Heart right ventricle (tissue), 16 donors: ENCODE measurements around the gene BTBD7. TPM values are rescaled to one million over a fixed set of nuclear protein-coding genes. Genes with fewer than 3 reads are reported as not detected.
A peak's percentile ranks its signal among the peaks of the same experiment; 100 is the strongest.

Experiments
- ATAC-seq, 8 donors: fragments of 200-7000 bp; cut with Tn5 transposase; one replicate each; pipeline ENCODE4 v1.9.1; 2020; ENCODE audit warnings: mild to moderate bottlenecking in 8 of 8, moderate library complexity in 8 of 8, moderate number of reproducible peaks in 1 of 8
- DNase-seq, 2 donors: peaks; one replicate each; pipeline ENCODE4 v3.0.0-alpha.2; 2020
- H3K27ac ChIP-seq, 10 donors: fragments of 200-600 bp; sonication (generic) in 2 of 10; one replicate each; pipeline versions ENCODE4 v1.5.0 to v1.8.0; 2020 to 2022; ENCODE audit warnings: mild to moderate bottlenecking in 3 of 10
- H3K27me3 ChIP-seq, 7 donors: fragments of 200-600 bp; one replicate each; pipeline ENCODE4 v1.8.0; 2021 to 2022; ENCODE audit warnings: mild to moderate bottlenecking in 2 of 7
- H3K36me3 ChIP-seq, 9 donors: fragments of 200-600 bp; sonication (generic) in 1 of 9; one replicate each; pipeline versions ENCODE4 v1.5.0 to v1.8.0; 2020 to 2022; ENCODE audit warnings: mild to moderate bottlenecking in 2 of 9
- H3K4me1 ChIP-seq, 9 donors: fragments of 200-600 bp; sonication (generic) in 1 of 9; one replicate each; pipeline versions ENCODE4 v1.5.0 to v1.8.0; 2020 to 2022; ENCODE audit warnings: mild to moderate bottlenecking in 4 of 9
- H3K4me3 ChIP-seq, 10 donors: fragments of 200-600 bp; sonication (generic) in 2 of 10; one replicate each; pipeline versions ENCODE4 v1.5.0 to v1.8.0; 2020 to 2022; ENCODE audit warnings: mild to moderate bottlenecking in 7 of 10, moderate library complexity in 2 of 10
- H3K9me3 ChIP-seq, 11 donors: fragments of 200-600 bp in 10 of 11; sonication (generic) in 2 of 11; one replicate each; pipeline versions ENCODE4 v1.5.0 to v1.8.0; 2013 to 2022; ENCODE audit warnings: mild to moderate bottlenecking in 2 of 11, control low read depth in 1 of 11, moderate library complexity in 1 of 11
- CTCF ChIP-seq, 9 donors: fragments of 200-600 bp; sonication (generic) in 2 of 9; IDR thresholded peaks; one replicate each; pipeline versions ENCODE4 v1.5.0 to v1.8.0; 2021 to 2022; ENCODE audit warnings: antibody characterized with exemption in 9 of 9, mild to moderate bottlenecking in 5 of 9, moderate library complexity in 1 of 9
- WGBS, 2 donors: extraction: QIAGEN DNeasy Blood & Tissue Kit; methylation state at CpG; one replicate each; pipeline ENCODE4 v1.1.7; 2013; ENCODE audit warnings: inconsistent platforms in 1 of 2; 5-methylcytosine and 5-hydroxymethylcytosine counted together
- intact Hi-C, 10 donors: fragments of 100-400 bp; cut with DNase I; formaldehyde crosslinking; loops; one replicate each; pipeline versions ENCODE4 v1.11.1 to v1.14.2; 2022
- polyA plus RNA-seq, 2 donors: library from polyadenylated mRNA; stranded (reverse); fragments of 200-250 nt; gene quantifications; one replicate each; pipeline ENCODE4 v1.2.3, GENCODE V29; 2013
- total RNA-seq, 10 donors: library from RNA; stranded (reverse); fragmentation: NEBNext Ultra II Directional in 3 of 10; extraction: Animal tissue kit (Norgen Biotek cat#: 25700) in 3 of 10; gene quantifications; one replicate each; pipeline versions ENCODE4 v1.2.1 to v1.2.4, GENCODE V29; 2021 to 2023
- donor health status: Arrhythmogenic right ventricular cardiomyopathy.
- donor health status: ischemic (EF 13 %, LVEDD 7.1; RV severe dilation, severe dysfunction).
- donor health status: healthy with polysubstance abuse.
- donor health status: DM: no; HTN: yes; CAD: no.
- donor health status: DM: no; HTN: no; CAD: no.
- donor health status: ischemic (EF 25% LVEDD 6.9; RV normal size, moderate dysfunction).
- donor health status: ischemic (EF 25% LVEDD 5.7; RV mildly dilated, moderate dysfunction).
- donor health status: healthy.
- donor health status: DM: yes; HTN: yes; CAD: no.
- donor health status: Ischemic cardiomyopathy.
- donor health status: ischemic (EF 35%, LVEDD 5.7; RV mildly dilated, moderate dysfunction).
- donor health status: nonischemic (EF 11% LVEDD 7.7; RV severe dilation, severe dysfunction).
- donor health status: DM: yes; HTN: yes; CAD: no.
- donor health status: PGD.
- donor health status: ischemic (EF 29% LVEDD 5.4; RV normal size, mild dysfunction).
- donor health status: nonischemic (EF 23%, LVEDD 6.1; RV moderate dilation, normal function).

Gene BTBD7
- total and polyA plus RNA-seq, 12 donors: 3.6 to 33.6 (median 22.1) TPM

- TF ChIP-seq CTCF (IDR thresholded peaks at IDR 0.05): no peak
- H3K4me1 ChIP-seq: peaks cover 0 to 25% (median 16%) of the 10 kb centered on the region in 9 donors
- H3K4me3 ChIP-seq: no peak overlapping the region
- H3K36me3 ChIP-seq: peaks cover 0 to 78% (median 47%) of the 10 kb centered on the region in 9 donors
- H3K27ac ChIP-seq: no peak overlapping the region
- 47 to 58% methylated on average over 3 of the region's 3 CpGs for WGBS, 2 donors
- no peaks in the 10 kb centered on the region for H3K9me3 ChIP-seq
- no peak for ATAC-seq
- intact Hi-C loops: loop anchor here in 3 of 10 donors (10.0 kb wide), 1 partner anchor 402 kb away; no protein-coding TSS in a partner anchor
- no peak for DNase-seq
- no peaks in the 10 kb centered on the region for H3K27me3 ChIP-seq
These were observed 120.4 kb downstream of the BTBD7 start for GRCh38 chr14:93212432-93212831.

- Histone ChIP-seq H3K27ac (peak overlapping the region in 9 of 10 donors; percentile 83 to 93 (median 90)), H3K36me3 (peaks cover 0 to 42% (median 13%) of the 10 kb centered on the region in 9 donors), H3K4me1 (peaks cover 0 to 44% (median 27%) of the 10 kb centered on the region in 9 donors), H3K9me3 (no peaks in the 10 kb centered on the region), H3K4me3 (peak overlapping the region; percentile 58 to 98 (median 85)), H3K27me3 (no peaks in the 10 kb centered on the region)
- ATAC-seq: peak; percentile 75 to 90 (median 82)
- intact Hi-C loops: loop anchor here in 4 of 10 donors (1.0 to 10.0 kb wide), 5 partner anchors 23 to 411 kb away; partner anchors contain the start of genes BTBD7 (in 3 of the 4), MOAP1 (in 3 of the 4) and LYSET (in 2 of the 4)
- peak in 6 of 9 donors; percentile 32 to 56 (median 44) for TF ChIP-seq CTCF (IDR thresholded peaks at IDR 0.05)
- 1% methylated on average over 20 to 23 of the region's 23 CpGs for WGBS, 2 donors
- peak in 1 of 2 donors; percentile 54 for DNase-seq
These were observed 125.1 kb downstream of the BTBD7 start for GRCh38 chr14:93207468-93208308.

GRCh38 chr14:93206793-93207467, 125.9 kb downstream of the BTBD7 start, which contains the start of the genes GON7 and UBR7:
GON7 (minus strand) TSS chr14:93207065; CDS start chr14:93207037, 28 bp downstream.
UBR7 (plus strand) TSS chr14:93207256; CDS start chr14:93207292, 36 bp downstream.
- Histone ChIP-seq H3K27me3 (no peaks in the 10 kb centered on the region), H3K4me1 (peaks cover 0 to 44% (median 27%) of the 10 kb centered on the region in 9 donors), H3K9me3 (no peaks in the 10 kb centered on the region), H3K4me3 (peak within 1 kb of the TSS; percentile 58 to 98 (median 85)), H3K27ac (peak within 1 kb of the TSS; percentile 38 to 93 (median 89)), H3K36me3 (peaks cover 0 to 34% (median 9%) of the 10 kb centered on the region in 9 donors)
- DNase-seq (peak; percentile 94 to 97), ATAC-seq (peak; percentile 98 to 99 (median 99))
- WGBS, 2 donors: 0 to 1% methylated on average over 61 to 64 of the region's 65 CpGs
- TF ChIP-seq CTCF (IDR thresholded peaks at IDR 0.05): peak in 6 of 9 donors; percentile 21 to 54 (median 42)
- intact Hi-C loops: loop anchor here in 4 of 10 donors (1.0 to 10.0 kb wide), 5 partner anchors 22 to 412 kb away; partner anchors contain the start of genes BTBD7 (in 3 of the 4), MOAP1 (in 3 of the 4) and LYSET (in 2 of the 4)
